HEK293 (cell line): Measurements from ENCODE around the gene NYNRIN.

Experiments used
- GLI2 ChIP-seq: fragments of 450-650 bp; formaldehyde crosslinking; IDR thresholded peaks from 2 replicates; pipeline ENCODE4; 2017; ENCODE audit warnings: missing biosample characterization, missing genetic modification characterization, low read depth, borderline replicate concordance
- HIC1 ChIP-seq: fragments of 450-650 bp; formaldehyde crosslinking; IDR thresholded peaks from 2 replicates; pipeline ENCODE4 v1.5.1; 2016; ENCODE audit warnings: missing biosample characterization, missing genetic modification characterization
- HOXC10 ChIP-seq: sonication (generic); formaldehyde crosslinking; IDR thresholded peaks from 2 replicates; pipeline ENCODE4 v1.8.1; 2023; ENCODE audit warnings: mild to moderate bottlenecking, missing genetic modification reagents
- INSM2 ChIP-seq: fragments of 450-650 bp; formaldehyde crosslinking; IDR thresholded peaks from 2 replicates; pipeline ENCODE4 v1.5.1; 2016; ENCODE audit warnings: missing biosample characterization, missing genetic modification characterization
- TSHZ1 ChIP-seq: fragments of 450-650 bp; formaldehyde crosslinking; IDR thresholded peaks from 2 replicates; pipeline ENCODE4 v1.5.1; 2016; ENCODE audit warnings: missing biosample characterization, missing genetic modification characterization, borderline replicate concordance
- WT1 ChIP-seq: fragments of 450-650 bp; formaldehyde crosslinking; IDR thresholded peaks from 2 replicates; pipeline ENCODE4 v1.5.1; 2016; ENCODE audit warnings: missing biosample characterization, missing genetic modification characterization
- ZBTB17 ChIP-seq: fragments of 450-650 bp; formaldehyde crosslinking; IDR thresholded peaks from 2 replicates; pipeline ENCODE4 v1.5.1; 2016; ENCODE audit warnings: missing biosample characterization, missing genetic modification characterization
- ZBTB6 ChIP-seq: fragments of 450-650 bp; formaldehyde crosslinking; IDR thresholded peaks from 2 replicates; pipeline ENCODE4 v1.5.1; 2017; ENCODE audit warnings: missing biosample characterization, missing genetic modification characterization
- ZFHX2 ChIP-seq: fragments of 450-650 bp; formaldehyde crosslinking; conservative IDR thresholded peaks from 2 replicates; pipeline ENCODE4 v1.5.1; 2016; ENCODE audit warnings: missing biosample characterization, missing genetic modification characterization
- ZNF114 ChIP-seq: fragments of 450-650 bp; formaldehyde crosslinking; IDR thresholded peaks from 2 replicates; pipeline ENCODE4 v1.5.0; 2017; ENCODE audit warnings: missing biosample characterization, missing genetic modification characterization
- ZNF132 ChIP-seq: fragments of 450-650 bp; formaldehyde crosslinking; IDR thresholded peaks from 2 replicates; pipeline ENCODE4 v1.5.1; 2017; ENCODE audit warnings: missing biosample characterization, missing genetic modification characterization, borderline replicate concordance
- ZNF211 ChIP-seq: fragments of 450-650 bp; formaldehyde crosslinking; IDR thresholded peaks from 2 replicates; pipeline ENCODE4 v1.5.1; 2016; ENCODE audit warnings: low read depth, missing biosample characterization, missing genetic modification characterization
- ZNF221 ChIP-seq: fragments of 450-650 bp; formaldehyde crosslinking; IDR thresholded peaks from 2 replicates; pipeline ENCODE4 v1.5.1; 2017; ENCODE audit warnings: missing biosample characterization, missing genetic modification characterization, borderline replicate concordance
- ZNF248 ChIP-seq: fragments of 450-650 bp; formaldehyde crosslinking; IDR thresholded peaks from 2 replicates; pipeline ENCODE4 v1.5.1; 2017; ENCODE audit warnings: missing biosample characterization, missing genetic modification characterization
- ZNF292 ChIP-seq: fragments of 450-650 bp; formaldehyde crosslinking; IDR thresholded peaks from 2 replicates; pipeline ENCODE4 v1.5.1; 2016; ENCODE audit warnings: low read depth, missing biosample characterization, missing genetic modification characterization, borderline replicate concordance
- ZNF391 ChIP-seq: fragments of 450-650 bp; formaldehyde crosslinking; IDR thresholded peaks from 2 replicates; pipeline ENCODE4 v1.5.1; 2016; ENCODE audit warnings: low read depth, missing biosample characterization, missing genetic modification characterization, borderline replicate concordance
- ZNF423 ChIP-seq: fragments of 450-650 bp; formaldehyde crosslinking; IDR thresholded peaks from 2 replicates; pipeline ENCODE4 v1.5.1; 2016; ENCODE audit warnings: missing biosample characterization, missing genetic modification characterization
- ZNF426 ChIP-seq: fragments of 450-650 bp; formaldehyde crosslinking; IDR thresholded peaks from 2 replicates; pipeline ENCODE4 v1.5.1; 2017; ENCODE audit warnings: missing biosample characterization, missing genetic modification characterization, mild to moderate bottlenecking, inconsistent platforms, moderate library complexity
- ZNF514 ChIP-seq: fragments of 450-650 bp; formaldehyde crosslinking; IDR thresholded peaks from 2 replicates; pipeline ENCODE4 v1.5.1; 2016; ENCODE audit warnings: missing biosample characterization, missing genetic modification characterization
- ZNF521 ChIP-seq: fragments of 450-650 bp; formaldehyde crosslinking; IDR thresholded peaks from 2 replicates; pipeline ENCODE4 v1.5.1; 2017; ENCODE audit warnings: missing biosample characterization, mild to moderate bottlenecking, missing genetic modification characterization
- ZNF529 ChIP-seq: fragments of 450-650 bp; formaldehyde crosslinking; IDR thresholded peaks from 2 replicates; pipeline ENCODE4 v1.5.1; 2017; ENCODE audit warnings: missing genetic modification characterization, missing biosample characterization; ENCODE audit not compliant: insufficient replicate concordance
- ZNF544 ChIP-seq: fragments of 450-650 bp; formaldehyde crosslinking; IDR thresholded peaks from 2 replicates; pipeline ENCODE4 v1.5.0; 2017; ENCODE audit warnings: missing biosample characterization, missing genetic modification characterization
- ZNF549 ChIP-seq: fragments of 450-650 bp; IDR thresholded peaks from 2 replicates; pipeline ENCODE4 v1.5.1; 2018; ENCODE audit warnings: missing biosample characterization, missing genetic modification characterization, mild to moderate bottlenecking, inconsistent platforms, moderate library complexity
- ZNF664 ChIP-seq: fragments of 450-650 bp; formaldehyde crosslinking; IDR thresholded peaks from 2 replicates; pipeline ENCODE4 v1.5.1; 2016; ENCODE audit warnings: missing biosample characterization, missing genetic modification characterization
- ZNF692 ChIP-seq: fragments of 450-650 bp; formaldehyde crosslinking; IDR thresholded peaks from 2 replicates; pipeline ENCODE4 v1.5.1; 2016; ENCODE audit warnings: missing biosample characterization, missing genetic modification characterization
- ZNF707 ChIP-seq: fragments of 450-650 bp; formaldehyde crosslinking; IDR thresholded peaks from 2 replicates; pipeline ENCODE4 v1.5.1; 2016; ENCODE audit warnings: missing biosample characterization, missing genetic modification characterization
- ZNF747 ChIP-seq: fragments of 450-650 bp; formaldehyde crosslinking; IDR thresholded peaks from 2 replicates; pipeline ENCODE4 v1.5.1; 2016; ENCODE audit warnings: missing biosample characterization, missing genetic modification characterization
- ZSCAN16 ChIP-seq: fragments of 450-650 bp; formaldehyde crosslinking; IDR thresholded peaks from 2 replicates; pipeline ENCODE4 v1.5.1; 2016; ENCODE audit warnings: missing biosample characterization, missing genetic modification characterization
- ZSCAN18 ChIP-seq: fragments of 450-650 bp; formaldehyde crosslinking; IDR thresholded peaks from 2 replicates; pipeline ENCODE4 v1.5.1; 2016; ENCODE audit warnings: missing biosample characterization, missing genetic modification characterization

NYNRIN gene

GRCh38 chr14:24431569-24432258 is 32.9 kb downstream of the NYNRIN start (continued):
- peak; percentile 70; the same call in 1 of the 2 replicates for TF ChIP-seq ZNF692
- no peak for TF ChIP-seq ZNF211
- TF ChIP-seq ZNF514 (tag by site-specific recombination) = no peak
- no peak for TF ChIP-seq ZNF426 (tag by site-specific recombination)
- no peak for TF ChIP-seq ZNF423
- no peak for TF ChIP-seq TSHZ1 (tag by site-specific recombination)
- TF ChIP-seq WT1 (tag by site-specific recombination) = no peak
- TF ChIP-seq ZNF114 = no peak
- TF ChIP-seq HIC1 (tag by site-specific recombination) = no peak
- no peak for TF ChIP-seq ZBTB6 (tag by site-specific recombination)
- TF ChIP-seq ZNF248 (tag by site-specific recombination) = no peak
- no peak for TF ChIP-seq ZNF132
- no peak for TF ChIP-seq ZNF391
- TF ChIP-seq ZNF292 (tag by site-specific recombination) = no peak
- no peak for TF ChIP-seq ZSCAN18 (tag by site-specific recombination)
- no peak for TF ChIP-seq GLI2
- no peak for TF ChIP-seq ZNF544
- TF ChIP-seq HOXC10 (CRISPR knock-in tag) = no peak
- no peak; the same call in 1 of the 2 replicates for TF ChIP-seq INSM2 (tag by site-specific recombination)
- no peak for TF ChIP-seq ZNF521 (tag by site-specific recombination)
- no peak for TF ChIP-seq ZNF664
- TF ChIP-seq ZNF707 = no peak
- TF ChIP-seq ZSCAN16 = no peak
- peak; percentile 79 for TF ChIP-seq ZBTB17 (tag by site-specific recombination)
- TF ChIP-seq ZNF221 (tag by site-specific recombination) = no peak
- TF ChIP-seq ZFHX2 (tag by site-specific recombination) = peak; percentile 24; the same call in 1 of the 2 replicates
- TF ChIP-seq ZNF529 (tag by site-specific recombination) = no peak
- TF ChIP-seq ZNF549 (tag by site-specific recombination) = no peak
- no peak for TF ChIP-seq ZNF747 (tag by site-specific recombination)
